Measurements from ENCODE around the gene RBBP8NL.

- TF ChIP-seq CTCF (conservative IDR thresholded peaks at IDR 0.05; ENCODE audit: low read depth, low read length) (no peak), EZH2 (IDR thresholded peaks at IDR 0.05; ENCODE audit: borderline replicate concordance, low read depth, low read length, poor library complexity, severe bottlenecking) (no peak)
Observed at GRCh38 chr20:62446481-62446880, 19.1 kb upstream of the RBBP8NL start.
